ENCODE data around the gene AJM1.
"Not testable (repeated sequence)": the region's sequence is repeated elsewhere in the genome, so short reads cannot be mapped to it uniquely, and the experiment has no call there.

AJM1 gene

GRCh38 chr9:136867480-136867879 is 25.2 kb downstream of the AJM1 start:
- no peak for TF ChIP-seq CTCF (IDR thresholded peaks at IDR 0.05; ENCODE audit: low read depth, low read length)
- no peak overlapping the region for H3K4me3 ChIP-seq (replicated peaks in 1 of 2; ENCODE audit: low read depth in 2 of 2, low read length in 2 of 2)
- DNase-seq (ENCODE audit: low read depth in 2 of 2), result no peak

- DNase-seq (ENCODE audit: low read depth in 2 of 2), result no peak
- TF ChIP-seq CTCF (IDR thresholded peaks at IDR 0.05; ENCODE audit: low read depth, low read length), result no peak
- H3K4me3 ChIP-seq (replicated peaks in 1 of 2; ENCODE audit: low read depth in 2 of 2, low read length in 2 of 2), result no peak overlapping the region
Measured at GRCh38 chr9:136867917-136868316, 25.6 kb downstream of the AJM1 start.

GRCh38 chr9:136868644-136869043 is 26.4 kb downstream of the AJM1 start:
- TF ChIP-seq CTCF (IDR thresholded peaks at IDR 0.05; ENCODE audit: low read depth, low read length), result no peak
- no peak overlapping the region for H3K4me3 ChIP-seq (replicated peaks in 1 of 2; ENCODE audit: low read depth in 2 of 2, low read length in 2 of 2)
- DNase-seq (ENCODE audit: low read depth in 2 of 2), result no peak

- not testable (repeated sequence) for H3K4me3 ChIP-seq (replicated peaks in 1 of 2; ENCODE audit: low read depth in 2 of 2, low read length in 2 of 2); DNase-seq (ENCODE audit: low read depth in 2 of 2)
Measured at GRCh38 chr9:136869611-136870010, 27.3 kb downstream of the AJM1 start.

GRCh38 chr9:136875155-136875554 is 32.9 kb downstream of the AJM1 start:
- no peak overlapping the region for H3K4me3 ChIP-seq (replicated peaks in 1 of 2; ENCODE audit: low read depth in 2 of 2, low read length in 2 of 2)
- TF ChIP-seq CTCF (IDR thresholded peaks at IDR 0.05; ENCODE audit: low read depth, low read length), result no peak
- no peak for DNase-seq (ENCODE audit: low read depth in 2 of 2)

GRCh38 chr9:136876476-136876875 is 34.2 kb downstream of the AJM1 start:
- no peak for TF ChIP-seq CTCF (IDR thresholded peaks at IDR 0.05; ENCODE audit: low read depth, low read length)
- DNase-seq (ENCODE audit: low read depth in 2 of 2), result no peak

GRCh38 chr9:136880651-136881050 is 38.4 kb downstream of the AJM1 start:
- H3K4me3 ChIP-seq (replicated peaks in 1 of 2; ENCODE audit: low read depth in 2 of 2, low read length in 2 of 2), result no peak overlapping the region

More at GRCh38 chr9:136876476-136876875, 34.2 kb downstream of the AJM1 start:
- no peak overlapping the region for H3K4me3 ChIP-seq (replicated peaks in 1 of 2; ENCODE audit: low read depth in 2 of 2, low read length in 2 of 2)

More at GRCh38 chr9:136880651-136881050, 38.4 kb downstream of the AJM1 start:
- TF ChIP-seq CTCF (IDR thresholded peaks at IDR 0.05; ENCODE audit: low read depth, low read length), result no peak
- DNase-seq (ENCODE audit: low read depth in 2 of 2), result no peak

Data from cardiac fibroblast (primary cell).